Stimulated activated CD8-positive, alpha-beta memory T cell treated with anti-CD3 and anti-CD28 coated beads, Interleukin-15, amount 100 ng/mL, for 24 hours (primary cell): ENCODE data around the gene HLF.
"Not testable (repeated sequence)": the region's sequence is repeated elsewhere in the genome, so short reads cannot be mapped to it uniquely, and the experiment has no call there.

Source experiments
- DNase-seq: peaks from one replicate; pipeline ENCODE4 v3.0.0-alpha.2; 2020; ENCODE audit warnings: low read depth

HLF gene

DNA sequence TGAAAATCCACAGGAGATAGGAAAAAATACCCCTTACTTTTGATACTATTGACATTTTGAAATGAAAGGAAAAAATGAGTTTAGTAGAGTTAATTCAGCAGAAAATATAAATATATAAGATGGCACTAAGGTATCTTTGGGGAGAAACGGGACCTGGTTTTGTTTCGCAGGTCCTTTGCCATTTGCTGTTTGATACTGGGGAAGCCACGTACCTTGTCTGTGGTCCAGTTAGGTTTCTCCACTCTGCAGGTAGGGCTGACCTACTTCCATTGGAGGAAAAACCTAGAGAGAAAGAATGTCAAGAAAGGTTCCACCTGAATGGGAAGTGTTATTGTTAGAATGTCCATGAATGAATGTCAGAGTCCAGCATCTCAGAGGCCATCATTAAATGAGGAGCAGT is 48.1 kb downstream of the HLF start:
- DNase-seq: no peak

DNA sequence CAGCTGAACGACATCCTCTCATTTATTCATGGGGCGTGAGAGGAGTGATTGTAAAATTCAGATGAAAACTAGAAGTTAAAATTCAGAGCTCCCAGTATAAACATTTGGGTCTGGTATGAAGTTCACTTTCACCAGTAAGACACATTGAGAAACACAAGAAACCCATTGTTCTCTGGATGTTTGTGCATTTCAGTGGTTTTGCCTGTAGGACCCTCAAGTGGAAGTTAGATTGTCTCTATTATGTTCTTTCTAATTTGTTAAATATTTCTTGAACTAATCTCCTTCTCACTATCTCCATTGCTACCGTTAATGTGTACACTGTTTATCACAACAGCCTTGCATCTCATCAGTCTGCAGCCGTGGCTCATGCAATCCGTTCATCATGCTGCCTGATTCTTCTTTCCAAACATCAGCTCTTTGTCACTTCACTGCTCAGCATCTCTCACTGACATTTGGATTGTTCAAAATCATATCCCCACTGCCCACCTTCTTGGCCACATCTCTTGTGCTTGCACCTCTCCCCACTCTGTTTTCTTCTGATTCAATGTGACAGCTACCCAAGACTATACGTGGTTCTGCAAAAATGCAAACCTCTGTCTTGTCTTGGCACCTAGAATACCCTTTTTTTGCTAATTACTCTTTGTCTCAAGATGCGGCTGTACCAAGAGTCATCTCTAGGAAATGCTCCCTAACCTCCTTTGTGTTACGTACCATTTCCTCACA is 49.5 kb downstream of the HLF start:
- DNase-seq: no peak

DNA sequence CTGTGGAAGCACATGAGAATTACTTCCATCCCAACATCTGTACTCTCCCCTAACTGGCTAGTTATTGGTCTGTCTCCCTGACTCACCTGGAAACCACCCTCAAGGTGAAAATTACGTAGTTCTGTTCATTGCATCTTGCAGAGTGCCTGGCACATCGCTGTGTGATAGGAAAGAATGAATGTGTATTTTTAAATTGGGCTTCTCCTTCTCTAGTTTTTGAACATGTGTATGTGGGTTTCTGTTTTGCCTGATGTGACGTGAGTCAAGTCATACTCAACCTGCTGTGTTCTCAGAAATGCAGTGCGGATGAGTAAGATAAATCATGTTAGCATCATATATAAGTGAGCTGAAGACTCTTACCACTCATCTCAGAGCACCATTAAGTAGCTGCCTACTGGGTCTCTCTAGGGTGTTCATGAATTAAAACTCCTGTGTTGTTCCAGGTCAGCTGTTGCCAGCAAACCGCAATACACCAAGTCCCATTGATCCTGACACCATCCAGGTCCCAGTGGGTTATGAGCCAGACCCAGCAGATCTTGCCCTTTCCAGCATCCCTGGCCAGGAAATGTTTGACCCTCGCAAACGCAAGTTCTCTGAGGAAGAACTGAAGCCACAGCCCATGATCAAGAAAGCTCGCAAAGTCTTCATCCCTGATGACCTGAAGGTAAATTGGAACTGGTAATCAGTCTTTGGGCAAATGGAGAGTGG is 50.2 kb downstream of the HLF start:
- DNase-seq: no peak

DNA sequence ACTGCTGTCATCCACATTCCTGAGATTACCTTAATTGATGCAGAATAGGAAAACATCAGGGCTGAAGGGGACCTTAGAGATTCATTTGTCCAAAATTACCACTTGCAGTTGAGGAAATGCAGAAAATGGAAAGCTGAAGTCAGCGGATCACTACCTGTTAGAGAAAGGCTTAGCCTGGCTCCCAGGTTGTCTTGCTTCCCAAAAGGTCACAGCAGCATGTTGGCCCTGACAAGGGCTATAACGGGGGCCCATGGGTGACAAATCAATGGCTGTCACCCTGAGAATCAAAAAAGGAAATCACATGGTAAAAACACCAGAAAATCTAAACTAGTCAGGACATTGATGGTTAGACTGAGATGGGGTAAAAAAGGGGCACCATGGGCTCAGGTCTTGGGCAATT is 51.7 kb downstream of the HLF start:
- no peak for DNase-seq

DNA sequence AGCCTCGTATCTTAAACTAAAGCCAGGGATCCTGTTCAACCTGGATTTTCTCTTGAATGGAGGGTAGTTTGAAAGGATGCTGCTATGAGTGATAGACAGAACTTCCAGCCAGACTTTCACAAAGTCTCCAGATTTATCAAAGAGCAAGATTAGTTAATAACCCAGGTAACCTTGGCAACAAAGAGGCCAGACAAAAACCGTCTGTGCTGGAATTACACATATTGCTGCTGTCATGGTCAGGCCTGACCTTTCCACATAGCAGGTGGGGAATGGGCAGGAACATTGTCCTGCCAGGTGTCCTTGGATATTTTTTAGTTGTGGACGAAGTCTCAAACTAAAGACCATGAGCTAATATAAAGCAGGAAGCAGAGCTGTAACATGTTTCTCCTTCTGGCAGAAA is 52.5 kb downstream of the HLF start:
- DNase-seq: no peak

DNA sequence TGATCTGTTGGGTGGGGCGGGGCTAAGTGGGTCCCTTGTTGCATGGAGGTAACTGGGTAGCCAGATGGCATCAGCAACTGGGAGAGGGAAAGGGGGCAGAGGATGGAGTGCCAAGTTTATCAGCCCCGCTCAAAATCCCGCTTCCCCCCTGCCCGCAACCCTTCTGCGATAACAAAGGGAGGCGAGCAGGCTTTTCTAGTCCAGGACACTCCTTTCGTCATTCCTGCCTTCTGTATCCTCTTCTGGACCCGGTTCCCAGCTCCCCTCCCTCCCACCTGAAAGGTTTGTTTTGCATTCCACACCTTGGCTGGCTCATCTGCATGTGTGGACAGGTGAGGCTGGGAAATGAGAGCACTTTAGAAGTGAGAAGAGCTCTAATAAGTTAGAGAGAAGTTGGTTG is 53.3 kb downstream of the HLF start:
- no peak for DNase-seq

DNA sequence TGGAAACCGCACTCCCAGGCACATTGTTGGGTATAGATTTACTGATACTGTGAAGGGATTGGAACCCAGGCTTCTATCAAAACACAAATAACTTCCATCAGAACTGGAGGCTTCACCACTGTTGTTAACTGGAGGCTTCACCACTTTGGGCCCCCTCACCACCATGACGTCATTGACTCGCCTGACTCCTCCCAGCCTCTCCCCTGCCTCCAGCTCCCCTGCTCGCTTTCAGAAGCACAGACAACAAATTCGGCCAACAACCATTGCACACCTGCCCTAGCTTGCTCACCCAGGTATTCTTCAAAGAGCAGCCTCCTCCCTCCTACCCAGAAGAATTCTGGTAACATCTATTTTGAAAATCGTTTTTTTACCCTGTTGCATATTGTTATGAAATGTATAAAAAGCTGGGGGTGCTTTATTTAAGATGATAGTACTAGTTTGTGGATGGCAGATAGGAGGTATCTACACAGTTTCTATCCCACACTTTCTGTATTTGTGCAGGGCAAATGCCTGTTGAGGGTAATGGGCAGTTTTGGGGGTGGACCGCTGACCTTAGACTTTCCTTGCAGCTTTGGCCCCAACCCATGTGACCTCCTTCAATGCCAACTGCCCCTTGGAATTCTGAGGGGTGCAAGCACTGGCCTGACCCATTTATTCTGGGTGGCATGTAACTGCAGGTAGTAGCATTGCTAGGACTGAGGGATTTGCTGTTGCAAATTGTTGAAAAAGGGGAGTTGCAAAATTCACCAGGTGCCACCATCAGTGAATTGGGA is 54.1 kb downstream of the HLF start:
- DNase-seq: no peak

DNA sequence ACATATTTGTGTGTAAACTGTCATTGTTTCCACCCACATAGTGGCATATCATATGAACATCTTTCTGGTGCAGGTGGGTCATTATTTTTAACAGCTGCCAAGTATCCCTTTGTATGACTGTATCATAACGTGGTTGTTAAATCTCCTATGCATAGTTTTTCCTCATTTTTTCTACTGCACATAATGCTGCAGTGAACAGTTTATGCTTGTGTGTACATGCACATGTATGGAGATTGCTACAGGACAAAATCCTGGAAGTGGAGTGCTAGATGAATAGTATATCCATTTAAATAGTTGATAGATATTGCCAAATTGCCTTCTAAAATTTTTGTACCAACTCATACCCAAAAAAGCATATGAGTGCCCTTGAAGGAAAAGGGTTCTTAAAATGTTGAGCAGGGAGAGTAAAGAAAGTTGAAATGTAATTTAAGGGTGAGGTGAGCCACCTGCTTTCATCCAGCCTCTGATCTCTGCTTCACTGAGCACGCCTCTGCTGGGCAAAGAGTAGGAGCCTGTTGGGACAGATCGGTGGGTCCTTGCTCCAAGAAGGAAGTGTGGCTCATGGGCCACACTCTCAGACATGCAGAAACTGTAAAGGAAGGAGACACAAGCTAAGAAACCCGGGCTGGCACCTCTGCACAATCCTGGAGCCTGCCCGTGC is 55.3 kb downstream of the HLF start:
- DNase-seq: no peak

DNA sequence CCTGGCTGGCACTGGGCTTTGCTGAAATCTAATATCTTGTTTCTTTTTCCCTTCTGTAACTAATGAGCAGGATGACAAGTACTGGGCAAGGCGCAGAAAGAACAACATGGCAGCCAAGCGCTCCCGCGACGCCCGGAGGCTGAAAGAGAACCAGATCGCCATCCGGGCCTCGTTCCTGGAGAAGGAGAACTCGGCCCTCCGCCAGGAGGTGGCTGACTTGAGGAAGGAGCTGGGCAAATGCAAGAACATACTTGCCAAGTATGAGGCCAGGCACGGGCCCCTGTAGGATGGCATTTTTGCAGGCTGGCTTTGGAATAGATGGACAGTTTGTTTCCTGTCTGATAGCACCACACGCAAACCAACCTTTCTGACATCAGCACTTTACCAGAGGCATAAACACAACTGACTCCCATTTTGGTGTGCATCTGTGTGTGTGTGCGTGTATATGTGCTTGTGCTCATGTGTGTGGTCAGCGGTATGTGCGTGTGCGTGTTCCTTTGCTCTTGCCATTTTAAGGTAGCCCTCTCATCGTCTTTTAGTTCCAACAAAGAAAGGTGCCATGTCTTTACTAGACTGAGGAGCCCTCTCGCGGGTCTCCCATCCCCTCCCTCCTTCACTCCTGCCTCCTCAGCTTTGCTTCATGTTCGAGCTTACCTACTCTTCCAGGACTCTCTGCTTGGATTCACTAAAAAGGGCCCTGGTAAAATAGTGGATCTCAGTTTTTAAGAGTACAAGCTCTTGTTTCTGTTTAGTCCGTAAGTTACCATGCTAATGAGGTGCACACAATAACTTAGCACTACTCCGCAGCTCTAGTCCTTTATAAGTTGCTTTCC is 56.0 kb downstream of the HLF start:
- DNase-seq: no peak

DNA sequence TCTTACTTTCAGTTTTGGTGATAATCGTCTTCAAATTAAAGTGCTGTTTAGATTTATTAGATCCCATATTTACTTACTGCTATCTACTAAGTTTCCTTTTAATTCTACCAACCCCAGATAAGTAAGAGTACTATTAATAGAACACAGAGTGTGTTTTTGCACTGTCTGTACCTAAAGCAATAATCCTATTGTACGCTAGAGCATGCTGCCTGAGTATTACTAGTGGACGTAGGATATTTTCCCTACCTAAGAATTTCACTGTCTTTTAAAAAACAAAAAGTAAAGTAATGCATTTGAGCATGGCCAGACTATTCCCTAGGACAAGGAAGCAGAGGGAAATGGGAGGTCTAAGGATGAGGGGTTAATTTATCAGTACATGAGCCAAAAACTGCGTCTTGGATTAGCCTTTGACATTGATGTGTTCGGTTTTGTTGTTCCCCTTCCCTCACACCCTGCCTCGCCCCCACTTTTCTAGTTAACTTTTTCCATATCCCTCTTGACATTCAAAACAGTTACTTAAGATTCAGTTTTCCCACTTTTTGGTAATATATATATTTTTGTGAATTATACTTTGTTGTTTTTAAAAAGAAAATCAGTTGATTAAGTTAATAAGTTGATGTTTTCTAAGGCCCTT is 56.8 kb downstream of the HLF start:
- no peak for DNase-seq

DNA sequence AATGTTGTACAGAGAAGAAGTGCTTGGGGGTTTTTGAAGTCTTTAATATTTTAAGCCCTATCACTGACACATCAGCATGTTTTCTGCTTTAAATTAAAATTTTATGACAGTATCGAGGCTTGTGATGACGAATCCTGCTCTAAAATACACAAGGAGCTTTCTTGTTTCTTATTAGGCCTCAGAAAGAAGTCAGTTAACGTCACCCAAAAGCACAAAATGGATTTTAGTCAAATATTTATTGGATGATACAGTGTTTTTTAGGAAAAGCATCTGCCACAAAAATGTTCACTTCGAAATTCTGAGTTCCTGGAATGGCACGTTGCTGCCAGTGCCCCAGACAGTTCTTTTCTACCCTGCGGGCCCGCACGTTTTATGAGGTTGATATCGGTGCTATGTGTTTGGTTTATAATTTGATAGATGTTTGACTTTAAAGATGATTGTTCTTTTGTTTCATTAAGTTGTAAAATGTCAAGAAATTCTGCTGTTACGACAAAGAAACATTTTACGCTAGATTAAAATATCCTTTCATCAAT is 57.8 kb downstream of the HLF start:
- DNase-seq: no peak

DNA sequence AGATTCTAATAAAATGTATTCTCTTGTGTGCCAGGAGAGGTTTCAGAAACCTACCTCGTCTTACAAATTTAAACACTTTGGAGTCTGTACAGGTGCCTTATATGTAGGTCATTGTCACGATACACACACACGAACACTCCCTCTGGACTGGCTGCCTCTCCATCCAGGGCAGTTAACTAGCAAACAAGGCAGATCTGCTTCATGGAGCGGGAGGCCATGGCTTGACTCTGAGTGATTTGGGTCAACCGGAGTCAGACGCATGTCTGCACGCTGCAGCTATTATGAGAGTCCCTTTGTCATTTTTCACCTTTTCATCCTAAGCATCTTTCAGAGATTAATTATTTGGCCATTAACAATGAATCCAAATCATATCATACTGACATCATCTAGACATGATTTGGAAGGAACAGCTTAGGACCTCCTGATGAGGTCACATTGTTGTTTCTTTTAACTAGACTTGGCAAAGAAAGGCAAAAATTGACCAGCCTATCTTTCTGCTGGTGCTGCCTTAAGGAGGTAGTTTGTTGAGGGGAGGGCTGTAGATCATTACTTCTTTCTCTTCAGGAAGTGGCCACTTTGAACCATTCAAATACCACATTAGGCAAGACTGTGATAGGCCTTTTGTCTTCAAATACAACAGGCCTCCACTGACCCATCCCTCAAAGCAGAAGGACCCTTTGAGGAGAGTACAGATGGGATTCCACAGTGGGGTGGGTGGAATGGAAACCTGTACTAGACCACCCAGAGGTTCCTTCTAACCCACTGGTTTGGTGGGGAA is 58.9 kb downstream of the HLF start:
- DNase-seq: no peak

DNA sequence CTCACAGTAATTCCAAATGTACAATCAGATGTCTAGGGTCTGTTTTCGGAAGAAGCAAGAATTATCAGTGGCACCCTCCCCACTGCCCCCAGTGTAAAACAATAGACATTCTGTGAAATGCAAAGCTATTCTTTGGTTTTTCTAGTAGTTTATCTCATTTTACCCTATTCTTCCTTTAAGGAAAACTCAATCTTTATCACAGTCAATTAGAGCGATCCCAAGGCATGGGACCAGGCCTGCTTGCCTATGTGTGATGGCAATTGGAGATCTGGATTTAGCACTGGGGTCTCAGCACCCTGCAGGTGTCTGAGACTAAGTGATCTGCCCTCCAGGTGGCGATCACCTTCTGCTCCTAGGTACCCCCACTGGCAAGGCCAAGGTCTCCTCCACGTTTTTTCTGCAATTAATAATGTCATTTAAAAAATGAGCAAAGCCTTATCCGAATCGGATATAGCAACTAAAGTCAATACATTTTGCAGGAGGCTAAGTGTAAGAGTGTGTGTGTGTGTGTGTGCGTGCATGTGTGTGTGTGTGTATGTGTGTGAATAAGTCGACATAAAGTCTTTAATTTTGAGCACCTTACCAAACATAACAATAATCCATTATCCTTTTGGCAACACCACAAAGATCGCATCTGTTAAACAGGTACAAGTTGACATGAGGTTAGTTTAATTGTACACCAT is 59.7 kb downstream of the HLF start:
- DNase-seq: no peak

DNA sequence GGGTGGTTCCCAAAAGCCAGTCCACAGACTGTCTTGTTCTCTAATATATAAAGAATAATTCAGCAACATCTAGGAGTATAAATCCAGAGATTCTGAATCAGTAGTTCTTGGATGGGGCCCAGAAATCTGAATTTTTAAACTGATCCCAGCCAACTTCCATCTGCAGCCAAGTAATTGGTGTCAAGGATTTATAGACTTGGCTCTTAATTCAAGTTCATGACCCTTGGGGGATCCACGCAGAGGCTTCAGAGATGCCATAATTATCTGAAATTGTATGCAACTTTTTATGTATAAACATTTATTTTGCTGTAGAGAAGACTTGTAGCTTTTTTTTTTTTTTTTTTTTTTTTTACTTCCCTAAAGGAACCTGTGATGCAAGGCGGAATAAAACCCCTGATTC is 60.6 kb downstream of the HLF start:
- DNase-seq: no peak

DNA sequence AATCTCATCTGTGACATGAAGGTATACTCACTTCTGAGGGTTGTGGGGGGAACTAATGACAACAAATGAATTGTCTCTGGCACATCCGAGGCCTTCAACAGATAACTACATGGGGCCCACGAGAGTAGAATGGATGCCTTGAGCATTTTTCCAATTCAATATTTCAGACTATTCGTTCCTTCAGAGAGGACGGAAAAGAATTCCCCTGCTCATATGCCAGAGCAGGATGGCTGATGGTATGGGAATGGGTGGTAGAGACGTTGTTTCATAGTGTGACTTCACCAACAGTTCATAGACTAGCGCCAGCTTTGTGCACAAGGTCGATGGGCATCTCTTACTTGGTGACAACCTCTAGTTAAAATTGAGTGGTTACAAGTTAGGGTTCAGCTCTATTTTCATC is 61.3 kb downstream of the HLF start:
- DNase-seq: no peak

DNA sequence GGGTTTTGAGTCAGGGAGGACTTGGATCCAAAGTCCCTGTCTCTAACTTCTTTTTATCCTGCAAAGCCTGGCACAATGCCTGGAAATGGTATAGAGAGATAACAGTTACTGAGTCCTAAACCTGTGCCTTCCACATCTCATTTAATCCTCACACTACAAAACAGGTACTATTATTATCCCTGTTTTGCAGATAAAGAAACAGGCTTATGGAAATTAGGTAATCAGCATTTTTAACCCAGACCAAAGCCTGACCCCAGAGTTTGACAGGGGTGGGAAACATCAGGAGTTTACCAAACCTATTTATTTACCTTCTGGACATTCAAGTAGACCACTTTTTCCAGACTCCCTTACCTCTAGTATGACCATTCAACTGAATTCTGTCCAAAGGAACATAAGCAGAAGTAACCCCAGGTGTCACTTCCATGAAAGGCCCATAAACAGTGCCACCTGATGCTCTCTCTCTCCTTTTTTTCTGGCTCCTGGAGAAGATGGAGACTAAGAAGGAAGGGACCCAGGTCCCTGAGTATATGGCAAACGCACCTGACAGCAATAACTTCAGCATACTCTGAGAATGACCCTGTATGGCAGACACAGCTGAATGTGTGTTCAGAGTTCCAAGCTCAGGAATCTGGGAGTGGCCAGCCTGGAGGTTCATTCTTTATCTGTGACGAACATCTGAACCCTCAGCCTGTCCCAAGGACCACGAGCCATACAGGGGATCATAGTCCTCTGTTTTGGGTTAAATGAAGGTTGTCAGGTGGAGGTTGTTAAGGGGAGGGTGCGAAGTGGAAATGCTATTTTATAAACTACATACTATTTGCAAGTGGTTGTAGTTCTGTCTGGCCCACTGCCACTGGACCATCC is 62.7 kb downstream of the HLF start:
- no peak for DNase-seq

DNA sequence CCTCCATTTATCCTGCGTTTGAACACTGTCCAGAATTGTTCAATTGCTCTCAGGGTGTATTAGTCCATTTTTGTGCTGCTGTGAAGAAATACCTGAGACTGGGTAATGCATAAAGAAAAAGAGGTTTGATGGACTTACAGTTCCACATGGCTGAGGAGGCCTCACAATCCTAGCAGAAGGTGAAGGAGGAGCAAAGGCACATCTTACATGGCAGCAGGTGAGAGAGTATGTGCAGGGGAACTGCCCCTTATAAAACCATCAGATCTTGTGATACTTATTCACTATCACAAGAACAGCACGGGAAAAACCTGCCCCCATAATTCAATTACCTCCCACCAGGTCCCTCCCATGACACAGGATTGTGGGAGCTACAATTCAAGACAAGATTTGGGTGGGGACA is 63.8 kb downstream of the HLF start:
- not testable (repeated sequence) for DNase-seq

DNA sequence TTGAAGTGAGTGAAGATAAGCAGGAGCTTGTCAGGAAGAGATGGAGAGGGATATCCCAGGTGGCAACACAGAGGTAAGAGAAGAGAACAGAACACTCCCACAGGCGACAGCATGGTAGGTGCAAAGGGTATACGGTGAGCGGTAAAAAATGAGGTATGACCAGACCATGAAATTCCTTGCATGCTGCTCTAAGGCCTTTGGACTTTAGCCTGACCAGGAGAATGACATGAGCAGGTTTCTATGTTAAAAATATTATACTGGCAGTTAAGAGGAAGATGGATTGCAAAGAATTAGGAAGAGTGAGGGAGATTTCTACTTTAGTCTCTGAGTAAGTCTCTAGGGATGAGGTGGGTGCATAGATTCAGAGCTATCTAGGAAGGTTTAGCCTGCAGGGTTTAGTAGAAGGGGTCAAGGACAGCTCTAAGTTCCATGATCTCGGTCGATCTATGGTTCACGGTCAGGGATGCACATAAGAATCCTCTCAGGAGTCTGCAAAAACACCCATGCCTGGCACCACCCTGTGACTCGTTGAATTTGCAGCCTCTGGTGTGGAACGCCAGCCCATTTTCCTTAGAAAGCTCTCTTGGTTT is 65.7 kb downstream of the HLF start:
- DNase-seq: no peak
